HG02943 (cell line): ENCODE measurements around the gene TFF2.

Experiments used
- ATAC-seq: cut with Tn5 transposase; IDR thresholded peaks from one replicate; pipeline ENCODE4 v1.9.1; 2021; ENCODE audit warnings: mild to moderate bottlenecking, low read depth, moderate library complexity; ENCODE audit not compliant: unreplicated experiment

The TFF2 gene

GRCh38 chr21:42348762-42349161 lies 2.0 kb downstream of the TFF2 start:
- no peak for ATAC-seq

- ATAC-seq = no peak
Observed at GRCh38 chr21:42347601-42348327, 3.0 kb downstream of the TFF2 start.

DNA sequence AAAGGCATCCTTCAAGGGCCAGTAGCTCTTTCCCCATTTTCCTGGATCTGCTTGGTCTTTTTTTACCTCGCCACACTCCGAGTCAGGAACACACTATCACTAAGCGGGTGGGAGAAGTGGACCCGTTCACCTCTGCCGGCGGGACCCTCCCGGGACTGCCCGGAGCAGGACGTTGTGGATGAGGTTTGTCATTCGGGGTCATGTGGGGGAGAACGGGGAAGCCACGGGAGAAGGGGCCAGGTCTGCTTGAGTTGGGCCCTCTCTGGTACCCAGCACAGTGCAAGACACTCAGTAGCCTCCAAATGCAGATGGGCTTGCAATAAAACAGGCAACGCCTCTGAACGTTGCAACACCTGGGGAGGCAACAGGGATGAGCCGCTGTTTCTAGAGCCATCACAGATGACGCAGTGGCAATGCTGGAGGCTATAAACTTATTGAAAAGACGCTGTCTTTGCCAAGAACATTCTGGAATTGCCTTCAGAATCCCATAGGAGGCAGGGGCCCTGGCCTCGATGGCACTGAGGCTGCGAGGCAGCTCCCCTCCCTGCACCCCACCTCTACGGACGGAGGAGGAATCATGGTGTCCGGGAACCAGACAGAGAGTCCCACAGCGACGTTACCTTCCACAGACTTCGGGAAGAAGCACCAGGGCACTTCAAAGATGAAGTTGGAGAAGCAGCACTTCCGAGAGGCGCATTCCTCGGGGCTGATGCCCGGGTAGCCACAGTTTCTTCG lies 3.8 kb downstream of the TFF2 start:
- no peak for ATAC-seq

DNA sequence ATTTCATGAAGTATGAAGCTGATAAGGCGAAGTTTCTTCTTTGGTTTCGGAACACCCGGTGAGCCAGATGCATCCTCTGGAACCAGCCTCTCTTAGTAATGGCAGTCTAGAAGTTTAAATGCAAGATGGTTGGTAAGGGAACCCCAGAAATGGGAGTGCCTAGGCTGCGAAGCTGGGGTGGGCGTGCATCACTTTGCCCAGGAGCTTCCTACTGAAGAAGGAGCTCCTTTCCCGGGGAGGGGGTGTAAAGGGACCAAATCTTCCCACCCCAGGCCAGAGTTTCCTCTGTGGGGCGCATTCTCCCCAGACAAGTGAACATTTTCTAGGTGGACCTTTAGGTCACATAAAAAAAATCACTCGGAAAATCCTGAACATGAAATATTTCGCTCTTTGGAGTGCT lies 4.4 kb downstream of the TFF2 start:
- ATAC-seq = no peak

DNA sequence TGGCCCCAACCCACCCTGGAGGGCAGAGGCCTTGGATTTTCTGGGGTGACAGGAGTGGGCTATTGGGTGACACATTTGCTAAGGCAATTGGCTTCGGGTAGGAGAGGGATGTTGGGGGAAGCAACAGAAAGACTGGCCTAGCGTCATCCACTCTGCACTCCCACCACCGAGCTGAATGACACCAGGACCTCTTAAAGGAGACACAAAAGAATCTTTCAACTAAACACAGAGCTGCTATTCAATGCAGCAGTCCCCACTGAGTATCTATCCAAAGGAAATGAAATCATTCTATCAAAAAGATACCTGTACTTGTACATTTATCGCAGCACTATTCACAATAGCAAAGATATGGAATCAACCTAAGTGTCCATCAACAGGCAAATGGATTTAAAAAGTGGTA lies 6.2 kb downstream of the TFF2 start:
- no peak for ATAC-seq

DNA sequence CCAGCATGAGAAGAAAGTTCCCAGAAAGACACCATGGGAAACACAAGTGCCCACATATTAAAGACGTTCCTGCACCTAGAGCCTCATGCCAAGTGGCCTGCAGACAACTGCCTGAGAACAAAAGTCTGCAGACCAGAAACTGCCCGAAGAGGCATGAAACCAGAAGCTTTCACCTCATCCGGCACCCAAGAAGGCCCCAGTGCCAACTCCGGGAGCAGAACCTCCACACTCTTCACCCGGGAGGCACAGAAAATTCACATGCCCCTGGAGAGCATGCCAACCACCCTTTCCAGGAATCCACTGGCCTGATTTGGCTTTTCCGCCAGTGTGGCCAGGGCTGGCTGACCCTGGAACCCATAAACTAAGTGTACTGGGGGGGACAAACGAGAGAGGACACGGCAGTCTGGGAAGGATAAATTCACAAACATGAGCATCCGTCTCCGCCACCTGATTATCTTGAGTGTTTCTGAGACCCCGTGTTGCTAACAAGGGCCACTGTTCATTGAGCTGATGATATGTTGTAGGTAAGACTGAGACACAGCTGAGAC lies 6.8 kb downstream of the TFF2 start:
- ATAC-seq = no peak

GRCh38 chr21:42343556-42343955 lies 7.2 kb downstream of the TFF2 start:
- ATAC-seq = no peak

DNA sequence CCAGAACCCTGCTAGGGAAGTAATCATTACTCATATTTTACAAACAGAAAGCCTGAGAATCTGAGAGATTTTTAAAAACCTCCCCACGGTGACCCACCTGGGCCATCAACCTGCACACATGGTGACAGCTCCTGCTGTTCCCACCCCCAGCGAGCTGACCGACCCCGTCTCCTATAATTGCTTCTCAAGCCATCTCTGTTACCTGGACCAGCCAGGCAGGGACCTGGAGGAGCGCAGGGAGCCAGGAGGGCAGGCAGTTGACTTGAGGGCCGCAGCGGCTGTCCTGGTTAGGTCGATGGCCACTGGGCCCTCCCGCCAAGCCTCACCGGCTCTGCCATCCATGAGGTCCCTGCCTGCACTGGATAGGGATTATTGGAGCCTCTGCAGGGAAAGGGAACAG lies 7.7 kb downstream of the TFF2 start:
- ATAC-seq = no peak

DNA sequence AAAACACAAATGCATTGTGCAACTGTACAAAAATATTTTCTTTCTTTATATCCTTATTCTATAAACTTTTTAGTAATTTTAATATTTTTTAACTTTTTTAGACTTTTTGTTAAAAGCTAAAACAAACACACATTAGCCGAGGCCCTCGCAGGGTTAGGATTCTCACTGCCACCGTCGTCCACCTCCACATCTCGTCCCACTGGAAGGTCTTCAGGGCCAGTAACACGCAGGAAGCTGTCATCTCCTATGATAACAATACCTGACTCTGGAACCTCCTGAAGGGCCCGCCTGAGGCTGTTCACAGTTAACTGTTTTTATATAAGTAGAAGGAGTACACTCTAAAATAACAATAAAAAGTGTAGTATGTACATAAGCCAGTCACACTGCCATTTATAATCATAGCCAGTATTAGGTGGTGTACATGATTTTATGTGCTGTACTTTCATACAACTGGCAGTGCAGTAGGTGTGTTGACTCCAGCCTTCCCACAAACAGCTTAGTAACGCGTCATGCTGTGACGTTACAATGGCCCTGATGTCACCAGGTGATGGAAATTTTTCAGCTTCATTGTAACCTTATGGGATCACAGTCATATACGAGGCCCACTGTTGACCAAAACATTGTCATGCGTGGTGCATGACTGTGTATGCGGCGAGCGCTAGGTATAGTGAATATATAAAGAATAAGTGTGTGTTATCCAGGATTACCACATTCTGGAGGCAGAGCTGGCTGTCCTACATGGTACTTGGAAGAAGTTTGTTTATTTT lies 8.8 kb downstream of the TFF2 start:
- no peak for ATAC-seq

- ATAC-seq = no peak
Observed at GRCh38 chr21:42340187-42341050, 10.4 kb downstream of the TFF2 start.

- ATAC-seq = no peak
Observed at GRCh38 chr21:42338729-42339715, 11.8 kb downstream of the TFF2 start.

DNA sequence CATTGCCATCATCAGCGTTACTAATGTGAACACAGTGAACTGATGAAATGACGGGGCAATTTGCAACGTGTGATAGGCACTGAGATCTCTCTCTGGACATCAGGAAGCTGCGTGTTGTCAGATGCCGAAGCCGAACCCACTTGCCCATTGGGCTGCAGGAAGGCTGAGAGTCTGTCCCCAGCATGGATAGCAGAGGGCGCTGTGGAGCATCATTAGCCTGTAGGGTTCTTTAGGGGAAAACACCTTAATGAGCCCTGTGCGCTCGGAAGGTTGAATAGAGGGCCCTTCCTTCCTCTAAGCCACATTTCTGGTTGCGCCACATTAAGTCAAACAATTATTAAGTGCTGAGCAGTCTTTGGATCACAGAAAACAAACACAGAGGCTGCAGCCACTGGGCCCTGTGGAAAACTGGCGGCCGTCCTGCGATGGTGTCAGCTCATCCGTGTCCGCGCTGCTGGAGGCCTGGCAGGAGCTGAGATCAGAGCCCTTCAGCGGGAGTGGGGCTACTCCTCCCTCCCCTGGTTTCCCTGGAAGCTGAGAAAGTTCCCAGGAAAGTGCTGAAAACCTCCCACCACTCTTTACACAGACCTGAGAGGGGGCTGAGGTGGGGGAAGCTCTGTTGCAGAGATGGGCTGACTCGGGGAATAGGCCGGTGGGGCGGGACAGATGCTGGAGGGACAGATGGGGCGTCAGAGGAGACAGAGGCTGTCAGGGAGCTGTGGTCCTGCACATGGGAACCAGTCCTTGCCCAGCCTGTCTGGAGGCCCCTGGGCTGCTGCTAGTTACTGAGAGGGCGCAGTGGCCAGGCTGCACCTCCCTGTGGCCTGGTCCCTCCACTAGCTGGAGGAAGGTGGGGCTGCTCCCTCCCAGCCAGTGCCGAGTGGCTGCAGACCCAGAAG lies 12.7 kb downstream of the TFF2 start:
- ATAC-seq = no peak

- ATAC-seq = no peak
Observed at GRCh38 chr21:42337276-42337675, 13.5 kb downstream of the TFF2 start.

DNA sequence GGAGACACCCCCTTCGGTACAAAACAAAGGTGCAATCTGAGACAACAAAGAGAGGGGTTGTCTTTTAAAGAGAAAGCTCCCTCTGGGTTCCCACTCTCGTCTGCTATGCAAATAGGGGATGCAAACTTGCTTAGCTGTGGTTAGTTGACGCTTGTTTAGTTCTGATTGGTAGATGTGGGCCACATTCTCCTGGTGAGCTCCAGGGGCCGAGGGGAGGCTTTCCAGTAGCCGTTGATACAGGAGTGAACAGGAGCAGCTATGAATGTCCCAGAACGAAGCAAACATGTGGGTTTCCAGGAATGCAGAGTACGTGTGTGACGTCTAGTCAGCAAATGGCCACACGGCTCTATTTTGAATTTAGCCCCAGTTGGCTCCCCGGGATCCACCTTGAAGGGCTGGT lies 14.7 kb downstream of the TFF2 start:
- ATAC-seq = no peak

- ATAC-seq = no peak
Observed at GRCh38 chr21:42332557-42333317, 18.1 kb downstream of the TFF2 start.

DNA sequence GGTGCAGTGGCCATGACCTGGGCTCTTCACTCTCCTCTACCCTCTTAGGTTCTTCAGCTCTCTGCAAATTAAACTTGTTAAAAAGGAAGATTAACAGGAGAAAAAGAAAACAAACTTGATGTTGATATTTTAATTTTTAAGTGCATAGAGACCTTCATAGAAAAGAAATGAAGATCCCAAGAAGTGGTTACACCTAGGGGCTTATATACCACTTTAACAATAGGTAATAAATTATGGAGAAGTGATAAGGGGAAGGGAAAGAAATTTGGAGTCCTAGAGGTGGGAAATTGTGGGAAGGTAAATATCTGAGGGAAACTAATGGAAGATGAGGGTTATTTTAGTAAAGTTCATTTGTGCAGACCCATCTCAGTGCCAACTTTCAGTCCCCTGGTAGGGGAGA lies 19.1 kb downstream of the TFF2 start:
- ATAC-seq = no peak
